Mesendoderm (in vitro differentiated cells): Measurements from ENCODE around the gene CLCN4.

ENCODE experiments used
- DNase-seq: peaks from one replicate; pipeline ENCODE4 v3.0.0; 2013
- H2AK5ac ChIP-seq: 2 replicates; pipeline ENCODE4 v1.6.1; 2013; ENCODE audit warnings: low read length, inconsistent platforms
- H2BK120ac ChIP-seq: 2 replicates; pipeline ENCODE4 v1.6.1; 2013; ENCODE audit warnings: low read depth, mild to moderate bottlenecking, low read length, moderate library complexity, mixed read lengths
- H2BK15ac ChIP-seq: replicated peaks from 2 replicates; pipeline ENCODE4 v1.6.1; 2013; ENCODE audit warnings: low read depth, mild to moderate bottlenecking, moderate library complexity
- H2BK5ac ChIP-seq: 2 replicates; pipeline ENCODE4 v1.6.1; 2013; ENCODE audit warnings: low read length, inconsistent platforms
- H3K18ac ChIP-seq: 2 replicates; pipeline ENCODE4 v1.6.1; 2013; ENCODE audit warnings: mild to moderate bottlenecking, low read length, mixed read lengths
- H3K23ac ChIP-seq: one replicate; pipeline ENCODE4 v1.6.1; 2013; ENCODE audit warnings: low read length
- H3K27ac ChIP-seq: 2 replicates; pipeline ENCODE4 v1.5.1; 2013; ENCODE audit warnings: low read depth, mild to moderate bottlenecking, inconsistent platforms, low read length, moderate library complexity
- H3K27me3 ChIP-seq: 2 replicates; pipeline ENCODE4 v1.6.1; 2013; ENCODE audit warnings: low read length, control low read depth, mild to moderate bottlenecking, inconsistent platforms; ENCODE audit not compliant: insufficient read depth, poor library complexity
- H3K36me3 ChIP-seq: 2 replicates; pipeline ENCODE4 v1.6.1; 2013; ENCODE audit warnings: low read length, inconsistent platforms; ENCODE audit not compliant: control insufficient read depth, insufficient read depth
- H3K4ac ChIP-seq: one replicate; pipeline ENCODE4 v1.6.1; 2013; ENCODE audit warnings: low read depth, mild to moderate bottlenecking, low read length, moderate library complexity
- H3K4me1 ChIP-seq: 2 replicates; pipeline ENCODE4 v1.6.1; 2013; ENCODE audit warnings: low read depth, low read length, inconsistent platforms; ENCODE audit not compliant: control insufficient read depth
- H3K4me2 ChIP-seq: 2 replicates; pipeline ENCODE4 v1.6.1; 2013; ENCODE audit warnings: low read length
- H3K4me3 ChIP-seq: 2 replicates; pipeline ENCODE4 v1.5.1; 2013; ENCODE audit warnings: mild to moderate bottlenecking, low read length
- H3K56ac ChIP-seq: one replicate; pipeline ENCODE4 v1.6.1; 2013; ENCODE audit warnings: low read length
- H3K79me1 ChIP-seq: 2 replicates; pipeline ENCODE4 v1.6.1; 2013; ENCODE audit warnings: low read length, inconsistent platforms
- H3K79me2 ChIP-seq: 2 replicates; pipeline ENCODE4 v1.6.1; 2013; ENCODE audit warnings: mild to moderate bottlenecking, low read length; ENCODE audit not compliant: control insufficient read depth, insufficient read depth
- H3K9ac ChIP-seq: 2 replicates; pipeline ENCODE4 v1.6.1; 2013; ENCODE audit warnings: low read length, inconsistent platforms
- H4K5ac ChIP-seq: one replicate; pipeline ENCODE4 v1.6.1; 2013; ENCODE audit warnings: low read length
- H4K8ac ChIP-seq: one replicate; pipeline ENCODE4 v1.6.1; 2013; ENCODE audit warnings: low read depth, mild to moderate bottlenecking, control low read depth, low read length, moderate library complexity
- WGBS: extraction: QIAGEN DNeasy Blood & Tissue Kit; methylation state at CpG from one replicate; pipeline ENCODE4 v1.1.7; 2013; ENCODE audit warnings: low lambda C conversion rate, missing lambda C conversion rate; ENCODE audit not compliant: insufficient coverage; ENCODE audit errors: extremely low coverage; 5-methylcytosine and 5-hydroxymethylcytosine counted together

Gene CLCN4

DNA sequence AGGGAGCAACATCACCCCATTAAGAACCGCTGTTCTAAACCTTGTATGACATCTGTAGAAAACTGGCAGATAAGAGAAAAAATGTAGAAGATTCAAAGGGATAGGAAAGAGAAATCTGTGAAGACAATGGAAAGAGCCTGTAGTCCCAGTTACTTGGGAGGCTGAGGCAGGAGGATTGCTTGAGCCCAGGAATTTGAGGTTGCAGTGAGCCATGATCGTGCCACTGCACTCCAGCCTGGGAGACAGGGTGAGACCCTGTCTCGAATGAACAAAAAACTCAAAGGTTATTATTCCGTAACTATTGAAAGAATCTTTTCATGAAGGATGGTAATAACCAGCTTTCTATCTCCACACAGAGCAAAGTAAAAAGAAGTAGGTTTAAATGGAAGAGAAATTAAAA lies 1.6 kb upstream of the CLCN4 start:
- no peak for DNase-seq

DNA sequence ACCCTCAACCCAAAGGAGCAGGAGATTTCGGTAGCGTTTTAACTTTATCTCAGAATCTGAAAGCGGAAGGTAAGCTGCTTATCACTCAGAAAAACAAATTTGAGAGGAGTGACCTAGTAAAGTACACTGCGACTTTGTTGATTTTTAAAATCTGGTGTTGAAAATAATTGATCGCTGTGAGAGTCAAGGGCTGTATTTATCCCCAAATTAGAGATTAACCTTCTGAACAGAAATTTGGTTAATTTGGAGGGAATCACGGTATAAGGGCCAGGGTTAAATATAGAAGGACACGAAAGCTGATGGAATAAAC lies 212 bp downstream of the CLCN4 start:
- Histone ChIP-seq H3K23ac (no peak overlapping the region), H3K56ac (peak overlapping the region; percentile 42), H2BK15ac (no peak overlapping the region), H3K4me3 (no peak overlapping the region), H3K36me3 (no peaks in the 10 kb centered on the region), H3K79me1 (no peaks in the 10 kb centered on the region), H2BK5ac (no peak overlapping the region), H2BK120ac (no peak overlapping the region), H4K5ac (no peak overlapping the region), H4K8ac (no peak overlapping the region), H3K4ac (no peak overlapping the region), H3K27ac (no peak overlapping the region), H3K4me2 (peak overlapping the region; percentile 9), H3K18ac (no peak overlapping the region), H3K4me1 (peaks cover 5% of the 10 kb centered on the region), H3K79me2 (no peaks in the 10 kb centered on the region), H2AK5ac (no peak overlapping the region), H3K9ac (peak overlapping the region; percentile 60), H3K27me3 (no peaks in the 10 kb centered on the region)
- DNase-seq: no peak
- no CpG with 5 or more reads among the region's 7 CpGs for WGBS

More for the DNA sequence above, 1.6 kb upstream of the CLCN4 start:
- H4K5ac ChIP-seq: no peak overlapping the region
- no peak overlapping the region for H3K4ac ChIP-seq
- H3K27me3 ChIP-seq: no peaks in the 10 kb centered on the region
- no peaks in the 10 kb centered on the region for H3K79me2 ChIP-seq
- WGBS: no CpG with 5 or more reads among the region's 4 CpGs
- H2AK5ac ChIP-seq: no peak overlapping the region
- H3K4me1 ChIP-seq: peaks cover 2% of the 10 kb centered on the region
- H3K27ac ChIP-seq: no peak overlapping the region
- no peak overlapping the region for H3K4me3 ChIP-seq
- H2BK5ac ChIP-seq: no peak overlapping the region
- H4K8ac ChIP-seq: no peak overlapping the region
- H2BK120ac ChIP-seq: no peak overlapping the region
- no peak overlapping the region for H2BK15ac ChIP-seq
- H3K9ac ChIP-seq: no peak overlapping the region
- no peak overlapping the region for H3K23ac ChIP-seq
- no peak overlapping the region for H3K56ac ChIP-seq
- no peaks in the 10 kb centered on the region for H3K79me1 ChIP-seq
- H3K36me3 ChIP-seq: no peaks in the 10 kb centered on the region
- no peak overlapping the region for H3K18ac ChIP-seq
- H3K4me2 ChIP-seq: no peak overlapping the region

- H4K8ac ChIP-seq: no peak overlapping the region
- no peak overlapping the region for H3K9ac ChIP-seq
- H2AK5ac ChIP-seq: no peak overlapping the region
- H3K18ac ChIP-seq: no peak overlapping the region
- H4K5ac ChIP-seq: no peak overlapping the region
- no peak overlapping the region for H3K4me2 ChIP-seq
- no peak for DNase-seq
- H3K79me1 ChIP-seq: no peaks in the 10 kb centered on the region
- H3K36me3 ChIP-seq: no peaks in the 10 kb centered on the region
- no peaks in the 10 kb centered on the region for H3K79me2 ChIP-seq
- H3K27ac ChIP-seq: no peak overlapping the region
- H2BK5ac ChIP-seq: no peak overlapping the region
- H3K4ac ChIP-seq: no peak overlapping the region
- H3K27me3 ChIP-seq: no peaks in the 10 kb centered on the region
- peaks cover 5% of the 10 kb centered on the region for H3K4me1 ChIP-seq
- WGBS: no CpG with 5 or more reads among the region's 3 CpGs
- H2BK120ac ChIP-seq: no peak overlapping the region
- no peak overlapping the region for H3K4me3 ChIP-seq
- no peak overlapping the region for H3K56ac ChIP-seq
- H3K23ac ChIP-seq: no peak overlapping the region
- H2BK15ac ChIP-seq: no peak overlapping the region
Measured at GRCh38 chrX:10157543-10157942, 768 bp downstream of the CLCN4 start.

- Histone ChIP-seq H3K4me1 (peaks cover 5% of the 10 kb centered on the region), H3K4ac (no peak overlapping the region), H3K27me3 (no peaks in the 10 kb centered on the region), H3K4me2 (peak overlapping the region; percentile 20), H4K8ac (no peak overlapping the region), H3K4me3 (no peak overlapping the region), H2BK120ac (no peak overlapping the region), H3K79me2 (no peaks in the 10 kb centered on the region), H3K23ac (no peak overlapping the region), H3K36me3 (no peaks in the 10 kb centered on the region), H2AK5ac (no peak overlapping the region), H3K56ac (peak overlapping the region; percentile 17), H3K79me1 (no peaks in the 10 kb centered on the region), H4K5ac (no peak overlapping the region), H2BK5ac (no peak overlapping the region), H3K18ac (peak overlapping the region; percentile 78), H2BK15ac (no peak overlapping the region), H3K27ac (no peak overlapping the region), H3K9ac (no peak overlapping the region)
- no CpG with 5 or more reads among the region's 64 CpGs for WGBS
- DNase-seq: peak; percentile 61
Measured at GRCh38 chrX:10158279-10159144, 1.7 kb downstream of the CLCN4 start.

DNA sequence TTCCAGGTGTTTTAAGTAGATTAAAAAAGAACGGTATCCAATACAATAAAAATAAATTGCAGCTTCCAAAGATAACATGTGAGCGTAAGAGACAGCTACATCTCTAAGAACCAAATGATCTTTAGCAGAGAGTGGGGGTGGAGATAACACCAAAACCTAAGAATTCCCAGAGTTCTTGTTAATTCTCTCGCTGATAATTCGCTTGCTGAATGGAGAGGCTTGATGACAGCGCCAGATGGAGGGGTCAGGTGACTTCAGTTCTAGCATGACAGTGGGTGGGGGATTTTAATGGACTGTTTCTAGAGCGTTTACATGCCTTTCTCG lies 2.3 kb downstream of the CLCN4 start:
- Histone ChIP-seq H2BK120ac (no peak overlapping the region), H2BK15ac (no peak overlapping the region), H3K56ac (no peak overlapping the region), H3K4ac (no peak overlapping the region), H2AK5ac (no peak overlapping the region), H3K79me1 (no peaks in the 10 kb centered on the region), H3K23ac (no peak overlapping the region), H4K8ac (no peak overlapping the region), H3K79me2 (no peaks in the 10 kb centered on the region), H3K4me1 (peaks cover 5% of the 10 kb centered on the region), H3K4me3 (no peak overlapping the region), H3K4me2 (no peak overlapping the region), H4K5ac (no peak overlapping the region), H3K27me3 (no peaks in the 10 kb centered on the region), H3K36me3 (no peaks in the 10 kb centered on the region), H2BK5ac (no peak overlapping the region), H3K9ac (no peak overlapping the region), H3K27ac (no peak overlapping the region), H3K18ac (no peak overlapping the region)
- no CpG with 5 or more reads among the region's 7 CpGs for WGBS
- DNase-seq: peak; percentile 81

GRCh38 chrX:10160211-10160610 lies 3.4 kb downstream of the CLCN4 start:
- no peak overlapping the region for H3K4me2 ChIP-seq
- peaks cover 5% of the 10 kb centered on the region for H3K4me1 ChIP-seq
- no peak overlapping the region for H3K4me3 ChIP-seq
- peak; percentile 56 for DNase-seq
- peak overlapping the region; percentile 51 for H2BK5ac ChIP-seq
- peak overlapping the region; percentile 13 for H3K9ac ChIP-seq
- no peaks in the 10 kb centered on the region for H3K79me1 ChIP-seq
- H4K8ac ChIP-seq: peak overlapping the region; percentile 41
- H2AK5ac ChIP-seq: no peak overlapping the region
- H2BK120ac ChIP-seq: no peak overlapping the region
- no peaks in the 10 kb centered on the region for H3K27me3 ChIP-seq
- peak overlapping the region; percentile 31 for H3K18ac ChIP-seq
- no peaks in the 10 kb centered on the region for H3K79me2 ChIP-seq
- peak overlapping the region; percentile 57 for H3K27ac ChIP-seq
- no peak overlapping the region for H2BK15ac ChIP-seq
- H4K5ac ChIP-seq: no peak overlapping the region
- peak overlapping the region; percentile 17 for H3K4ac ChIP-seq
- H3K36me3 ChIP-seq: no peaks in the 10 kb centered on the region
- no peak overlapping the region for H3K23ac ChIP-seq
- WGBS: no CpG with 5 or more reads among the region's 9 CpGs
- H3K56ac ChIP-seq: peak overlapping the region; percentile 85
